Mucosa of stomach (tissue), 1 donor: ENCODE data around the gene GATA6.

Experiments
- H3K27me3 ChIP-seq: one replicate; pipeline ENCODE4 v1.7.0; 2013; ENCODE audit warnings: mild to moderate bottlenecking, low read length; ENCODE audit not compliant: control insufficient read depth, insufficient read depth
- H3K36me3 ChIP-seq: one replicate; pipeline ENCODE4 v1.7.0; 2013; ENCODE audit warnings: low read length; ENCODE audit not compliant: control insufficient read depth, insufficient read depth
- H3K4me1 ChIP-seq: one replicate; pipeline ENCODE4 v1.7.0; 2013; ENCODE audit warnings: mild to moderate bottlenecking, low read length; ENCODE audit not compliant: control insufficient read depth, insufficient read depth
- H3K4me3 ChIP-seq: one replicate; pipeline ENCODE4 v1.7.0; 2013; ENCODE audit warnings: low read length
- H3K9ac ChIP-seq: one replicate; pipeline ENCODE4 v1.7.0; 2013; ENCODE audit warnings: mild to moderate bottlenecking, low read length, moderate library complexity
- H3K9me3 ChIP-seq: one replicate; pipeline ENCODE4 v1.7.0; 2013; ENCODE audit warnings: mild to moderate bottlenecking, low read length, moderate library complexity; ENCODE audit not compliant: control insufficient read depth
- donor health status: Pancreatic carcinoma.

Gene GATA6

DNA sequence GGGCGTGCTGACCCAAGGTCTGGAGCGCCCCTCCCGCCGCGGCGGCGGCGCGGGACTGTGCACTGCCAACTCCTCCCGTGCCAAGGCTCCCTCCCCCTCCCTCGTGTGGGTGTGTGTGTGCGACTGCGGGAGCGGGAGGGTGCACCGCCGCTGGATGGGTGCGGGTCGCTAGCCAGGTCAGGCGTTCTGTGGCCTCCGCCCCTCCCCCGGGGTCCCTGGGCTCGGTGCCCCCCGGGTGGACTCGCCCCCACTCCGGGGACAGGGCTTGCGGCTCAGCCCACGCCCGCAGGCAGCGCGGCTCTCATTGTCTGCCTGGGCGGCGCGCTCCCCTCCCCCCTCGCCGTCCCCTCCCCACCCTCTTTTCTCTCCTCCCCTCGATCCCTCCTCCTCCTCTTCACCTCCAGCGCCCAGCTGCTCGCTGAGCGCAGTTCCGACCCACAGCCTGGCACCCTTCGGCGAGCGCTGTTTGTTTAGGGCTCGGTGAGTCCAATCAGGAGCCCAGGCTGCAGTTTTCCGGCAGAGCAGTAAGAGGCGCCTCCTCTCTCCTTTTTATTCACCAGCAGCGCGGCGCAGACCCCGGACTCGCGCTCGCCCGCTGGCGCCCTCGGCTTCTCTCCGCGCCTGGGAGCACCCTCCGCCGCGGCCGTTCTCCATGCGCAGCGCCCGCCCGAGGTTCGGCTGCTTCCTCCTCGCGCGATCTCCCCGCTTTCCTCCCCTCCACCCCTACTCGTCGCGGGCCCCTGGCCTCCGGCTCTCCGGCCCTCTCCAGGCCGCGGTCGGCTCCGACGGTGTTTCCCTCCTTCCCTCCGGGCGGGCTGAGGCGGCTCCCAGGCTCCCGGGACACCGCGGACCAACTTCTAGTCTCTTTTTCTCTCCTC lies at the start of gene GATA6:
TSS of gene GATA6 (plus strand) at position 579 of the 878 bp plus-strand sequence. CDS start 1,556 bp downstream, outside the sequence.
- no peaks in the 10 kb centered on the region for H3K9me3 ChIP-seq
- peaks cover 3% of the 10 kb centered on the region for H3K4me1 ChIP-seq
- H3K4me3 ChIP-seq, result peak within 1 kb of the TSS; percentile 93
- H3K36me3 ChIP-seq, result peaks cover 19% of the 10 kb centered on the region
- H3K27me3 ChIP-seq, result peaks cover 40% of the 10 kb centered on the region
- peak within 1 kb of the TSS; percentile 99 for H3K9ac ChIP-seq

- Histone ChIP-seq H3K9me3 (no peaks in the 10 kb centered on the region), H3K4me1 (peaks cover 11% of the 10 kb centered on the region), H3K9ac (no peak overlapping the region), H3K27me3 (no peaks in the 10 kb centered on the region), H3K4me3 (no peak overlapping the region), H3K36me3 (no peaks in the 10 kb centered on the region)
These were observed 44.4 kb upstream of the GATA6 start for GRCh38 chr18:22124970-22125369.

GRCh38 chr18:22128954-22129353 lies 40.4 kb upstream of the GATA6 start:
- no peak overlapping the region for H3K4me3 ChIP-seq

GRCh38 chr18:22129778-22130177 lies 39.6 kb upstream of the GATA6 start:
- H3K4me1 ChIP-seq, result peaks cover 32% of the 10 kb centered on the region
- H3K36me3 ChIP-seq, result no peaks in the 10 kb centered on the region
- H3K9ac ChIP-seq, result peak overlapping the region; percentile 44
- no peaks in the 10 kb centered on the region for H3K27me3 ChIP-seq
- no peaks in the 10 kb centered on the region for H3K9me3 ChIP-seq
- H3K4me3 ChIP-seq, result no peak overlapping the region

More at GRCh38 chr18:22128954-22129353, 40.4 kb upstream of the GATA6 start:
- H3K27me3 ChIP-seq, result no peaks in the 10 kb centered on the region
- no peaks in the 10 kb centered on the region for H3K9me3 ChIP-seq
- H3K4me1 ChIP-seq, result peaks cover 32% of the 10 kb centered on the region
- H3K36me3 ChIP-seq, result no peaks in the 10 kb centered on the region
- peak overlapping the region; percentile 44 for H3K9ac ChIP-seq

DNA sequence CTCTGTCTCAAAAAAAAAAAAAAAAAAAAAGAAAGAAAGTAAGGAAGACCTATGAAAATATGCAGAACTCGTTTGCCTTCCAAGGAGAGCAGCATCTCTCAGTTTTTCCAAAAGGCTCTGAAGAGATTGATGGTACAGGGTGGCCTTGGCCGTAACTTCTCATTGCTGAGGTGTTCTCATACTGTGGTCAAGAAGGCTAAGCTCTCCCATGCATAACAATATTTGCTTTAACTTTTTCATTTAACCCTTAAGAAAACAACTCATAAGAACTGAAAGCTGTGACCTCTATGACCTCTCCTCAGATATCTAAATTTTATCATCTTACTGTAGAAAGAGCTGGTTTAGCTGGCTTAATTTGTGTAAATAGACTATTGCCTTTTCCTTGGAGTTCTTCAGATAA lies 37.1 kb upstream of the GATA6 start:
- Histone ChIP-seq H3K27me3 (no peaks in the 10 kb centered on the region), H3K9ac (no peak overlapping the region), H3K36me3 (no peaks in the 10 kb centered on the region), H3K4me1 (peaks cover 28% of the 10 kb centered on the region), H3K9me3 (no peaks in the 10 kb centered on the region), H3K4me3 (no peak overlapping the region)

DNA sequence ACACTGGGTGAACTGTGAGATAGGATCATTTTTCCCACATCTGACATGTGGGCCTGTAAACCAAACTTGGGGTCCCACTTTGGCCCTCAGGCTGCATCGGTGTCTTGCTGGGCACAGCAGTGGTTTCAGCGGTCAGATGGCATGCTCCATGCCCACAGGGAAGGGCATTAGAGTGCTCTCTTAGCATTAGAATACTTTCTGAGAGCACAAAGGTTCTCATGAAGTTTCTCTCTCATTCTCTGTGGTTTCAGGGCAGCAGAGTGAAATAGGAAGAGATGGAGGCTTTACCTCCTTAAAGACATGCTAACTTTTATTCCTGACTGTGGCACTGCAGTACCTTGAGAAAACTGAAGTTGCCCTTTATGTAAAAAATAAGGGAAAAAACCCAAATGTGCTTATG lies 36.6 kb upstream of the GATA6 start:
- H3K36me3 ChIP-seq, result no peaks in the 10 kb centered on the region
- H3K9me3 ChIP-seq, result no peaks in the 10 kb centered on the region
- peaks cover 28% of the 10 kb centered on the region for H3K4me1 ChIP-seq
- no peaks in the 10 kb centered on the region for H3K27me3 ChIP-seq
- H3K9ac ChIP-seq, result no peak overlapping the region
- H3K4me3 ChIP-seq, result no peak overlapping the region

- Histone ChIP-seq H3K36me3 (no peaks in the 10 kb centered on the region), H3K4me1 (peaks cover 14% of the 10 kb centered on the region), H3K4me3 (no peak overlapping the region), H3K9ac (no peak overlapping the region), H3K9me3 (no peaks in the 10 kb centered on the region), H3K27me3 (no peaks in the 10 kb centered on the region)
These were observed 33.0 kb upstream of the GATA6 start for GRCh38 chr18:22136395-22136794.

DNA sequence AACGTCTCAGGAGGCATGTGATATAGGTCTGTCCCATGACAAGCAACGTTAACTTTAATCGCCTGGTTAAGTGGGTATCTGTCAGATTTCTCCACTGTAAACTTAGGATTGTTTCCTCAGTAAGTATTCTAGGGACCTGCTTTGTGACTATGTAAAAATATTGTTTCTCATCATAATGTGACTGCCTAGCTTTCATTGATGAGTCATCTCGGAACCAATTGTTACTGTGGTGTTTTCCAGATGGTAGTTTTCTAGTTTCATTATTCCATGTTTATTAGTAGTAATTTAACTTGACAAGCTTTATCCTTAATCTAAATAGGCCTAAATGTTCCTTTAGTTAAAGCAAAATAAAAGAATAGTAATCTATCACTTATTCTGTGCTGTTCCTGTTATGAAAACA lies 28.2 kb upstream of the GATA6 start:
- no peaks in the 10 kb centered on the region for H3K9me3 ChIP-seq
- H3K9ac ChIP-seq, result no peak overlapping the region
- no peak overlapping the region for H3K4me3 ChIP-seq
- no peaks in the 10 kb centered on the region for H3K27me3 ChIP-seq
- peaks cover 6% of the 10 kb centered on the region for H3K4me1 ChIP-seq
- no peaks in the 10 kb centered on the region for H3K36me3 ChIP-seq

DNA sequence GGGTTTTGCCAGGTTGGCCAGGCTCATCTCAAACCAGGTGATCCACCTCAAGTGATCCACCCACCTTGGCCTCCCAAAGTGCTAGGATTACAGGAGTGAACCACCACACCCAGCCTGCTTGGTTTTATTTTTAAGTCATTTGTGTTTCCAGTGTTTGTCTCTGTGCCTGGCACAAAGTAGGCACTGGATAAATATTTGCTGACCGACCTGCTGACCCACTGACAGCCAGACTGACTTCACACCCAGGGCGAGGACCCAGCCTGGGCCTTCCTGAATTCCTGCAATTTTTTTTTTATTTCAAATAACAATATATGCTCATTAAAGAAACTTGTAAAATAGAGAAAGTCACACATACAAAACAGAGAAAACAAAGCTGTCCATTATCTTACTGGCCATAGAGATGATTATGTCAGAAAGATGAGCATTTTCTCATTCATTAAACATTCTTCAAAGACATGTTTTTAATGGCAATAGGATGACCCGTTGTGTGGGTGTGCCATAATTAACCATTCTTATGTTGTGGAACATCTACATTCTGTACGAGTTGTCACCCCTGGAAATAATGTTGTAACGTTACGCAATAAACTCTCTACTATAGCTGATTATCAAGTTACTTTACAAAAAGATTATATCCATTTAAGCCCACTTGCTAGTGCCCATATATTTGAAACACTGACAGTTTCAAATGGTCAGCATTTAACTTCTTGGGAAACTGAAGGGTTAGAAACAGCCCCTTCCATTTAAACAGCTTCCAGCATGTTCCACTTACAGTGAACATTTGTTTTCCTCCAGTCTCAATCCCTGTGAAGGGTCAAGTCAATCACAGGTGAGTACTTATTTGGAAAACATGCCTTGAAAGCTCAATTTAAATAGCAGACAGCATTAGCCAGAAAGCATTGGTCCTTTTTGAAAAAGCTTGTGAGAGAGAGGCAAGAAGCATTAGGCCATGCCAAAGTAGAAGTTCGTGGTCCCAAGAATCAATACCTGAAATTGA lies 25.7 kb upstream of the GATA6 start:
- Histone ChIP-seq H3K36me3 (no peaks in the 10 kb centered on the region), H3K27me3 (no peaks in the 10 kb centered on the region), H3K4me1 (peaks cover 6% of the 10 kb centered on the region), H3K4me3 (no peak overlapping the region), H3K9me3 (no peaks in the 10 kb centered on the region), H3K9ac (no peak overlapping the region)

DNA sequence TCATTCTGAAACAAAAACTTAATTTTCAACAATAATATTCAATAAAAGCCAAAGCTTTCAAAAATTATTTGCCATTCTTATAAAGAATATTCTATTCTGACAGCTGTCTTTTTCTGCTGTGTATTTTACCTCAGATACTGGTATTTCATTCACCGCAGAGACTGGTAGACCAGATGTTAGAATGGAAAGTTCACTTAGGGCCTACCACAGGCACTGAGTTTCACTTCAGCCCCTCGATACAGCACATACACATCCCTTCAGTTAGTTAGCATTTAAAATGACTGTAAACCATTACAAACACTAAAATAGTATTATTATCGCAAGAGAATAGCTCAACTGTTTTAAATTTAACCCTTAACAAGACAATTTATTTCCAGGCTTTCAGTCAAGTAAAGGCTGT lies 24.2 kb upstream of the GATA6 start:
- Histone ChIP-seq H3K4me3 (no peak overlapping the region), H3K36me3 (no peaks in the 10 kb centered on the region), H3K27me3 (no peaks in the 10 kb centered on the region), H3K9me3 (no peaks in the 10 kb centered on the region), H3K4me1 (peaks cover 6% of the 10 kb centered on the region), H3K9ac (no peak overlapping the region)

- Histone ChIP-seq H3K27me3 (no peaks in the 10 kb centered on the region), H3K9ac (no peak overlapping the region), H3K9me3 (no peaks in the 10 kb centered on the region), H3K4me3 (no peak overlapping the region), H3K4me1 (no peaks in the 10 kb centered on the region), H3K36me3 (no peaks in the 10 kb centered on the region)
These were observed 19.7 kb upstream of the GATA6 start for GRCh38 chr18:22149710-22150109.

- H3K9ac ChIP-seq, result no peak overlapping the region
- no peaks in the 10 kb centered on the region for H3K27me3 ChIP-seq
- H3K4me3 ChIP-seq, result no peak overlapping the region
- H3K9me3 ChIP-seq, result no peaks in the 10 kb centered on the region
- H3K36me3 ChIP-seq, result no peaks in the 10 kb centered on the region
- no peaks in the 10 kb centered on the region for H3K4me1 ChIP-seq
These were observed 17.3 kb upstream of the GATA6 start for GRCh38 chr18:22152093-22152492.
